Body of pancreas (tissue), 4 donors: ENCODE data around the gene LMAN2.

Source experiments
- CTCF ChIP-seq, 7 experiments: fragments of 450-650 bp in 4 of 7; fragments of 200-600 bp in 3 of 7; sonication (generic) in 3 of 7; IDR thresholded peaks; one replicate each; pipeline ENCODE4 v1.5.1; 2016 to 2019; ENCODE audit warnings: antibody characterized with exemption in 7 of 7
- POLR2A ChIP-seq, 3 donors: fragments of 450-650 bp; IDR thresholded peaks; one replicate each; pipeline ENCODE4 v1.6.1; 2016; ENCODE audit warnings: antibody characterized with exemption in 3 of 3, mild to moderate bottlenecking in 2 of 3

- TF ChIP-seq CTCF (IDR thresholded peaks at IDR 0.05) (no peak), POLR2A (IDR thresholded peaks at IDR 0.05) (no peak)
Measured at GRCh38 chr5:177389241-177390169, 38.0 kb upstream of the LMAN2 start.
